HG03066 (cell line): ENCODE results near the gene TIGD6.
"Not testable (repeated sequence)": the region's sequence is repeated elsewhere in the genome, so short reads cannot be mapped to it uniquely, and the experiment has no call there.

Source experiments
- ATAC-seq: cut with Tn5 transposase; IDR thresholded peaks from one replicate; pipeline ENCODE4 v1.9.1; 2021; ENCODE audit warnings: low read depth; ENCODE audit not compliant: unreplicated experiment

Gene TIGD6

GRCh38 chr5:149944666-149945065 lies 55.8 kb downstream of the TIGD6 start, which contains the start of gene PDE6A:
Gene PDE6A (minus strand): TSS chr5:149944793. CDS start chr5:149944673, 120 bp downstream.
- no peak for ATAC-seq

DNA sequence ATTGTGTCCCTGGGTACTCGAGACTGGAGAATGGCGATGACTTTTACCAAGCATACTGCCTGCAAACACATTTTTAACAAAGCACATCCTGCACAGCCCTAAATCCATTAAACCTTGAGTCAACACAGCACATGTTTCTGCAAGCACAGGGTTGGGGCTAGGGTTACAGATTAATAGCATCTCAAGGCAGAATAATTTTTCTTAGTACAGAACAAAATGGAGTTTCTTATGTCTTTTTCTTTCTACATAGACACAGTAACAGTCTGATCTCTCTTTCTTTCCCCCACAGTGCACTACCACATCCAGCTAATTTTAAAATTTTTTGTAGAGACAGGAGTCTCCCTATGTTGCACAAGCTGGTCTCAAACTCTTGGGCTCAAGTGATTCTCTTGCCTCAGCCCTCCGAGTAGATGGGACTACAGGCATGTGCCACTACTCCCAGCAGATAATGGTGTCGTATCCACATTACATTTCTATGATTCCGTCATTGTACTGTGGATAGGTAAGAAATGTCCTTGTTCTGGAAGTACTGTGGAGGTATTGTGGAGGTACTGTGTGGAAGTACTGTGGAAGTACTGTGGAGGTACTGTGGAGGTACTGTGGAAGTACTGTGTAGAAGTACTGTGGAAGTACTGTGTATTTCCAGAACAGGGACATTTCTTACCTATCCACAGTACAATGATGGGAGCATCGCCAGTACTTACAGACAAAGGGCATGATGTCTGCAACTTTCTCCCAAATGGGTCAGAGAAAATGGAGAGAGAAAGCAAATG lies 57.1 kb downstream of the TIGD6 start:
- not testable (repeated sequence) for ATAC-seq
